HCEC 1CT (cell line): ENCODE measurements around the gene GSK3B.

Experiments used
- DNase-seq: peaks from one replicate; pipeline ENCODE4 v3.0.0-alpha.2; 2017

GSK3B gene

GRCh38 chr3:120093911-120094775 is at the start of gene GSK3B:
TSS of gene GSK3B (minus strand) at chr3:120094447. CDS start at chr3:120093434, 1,013 bp downstream.
- no peak for DNase-seq

GRCh38 chr3:120143676-120144075 is 49.4 kb upstream of the GSK3B start:
- no peak for DNase-seq

- DNase-seq: no peak
Measured at GRCh38 chr3:120142236-120142635, 48.0 kb upstream of the GSK3B start.

GRCh38 chr3:120140098-120140742 is 46.0 kb upstream of the GSK3B start:
- DNase-seq: no peak

- no peak for DNase-seq
Measured at GRCh38 chr3:120139140-120139539, 44.9 kb upstream of the GSK3B start.

- DNase-seq: no peak
Measured at GRCh38 chr3:120137548-120137947, 43.3 kb upstream of the GSK3B start.

- DNase-seq: no peak
Measured at GRCh38 chr3:120130656-120131055, 36.4 kb upstream of the GSK3B start.

- DNase-seq: peak; percentile 51
Measured at GRCh38 chr3:120129718-120130513, 35.7 kb upstream of the GSK3B start.

- DNase-seq: no peak
Measured at GRCh38 chr3:120129051-120129450, 34.8 kb upstream of the GSK3B start.

GRCh38 chr3:120125992-120126391 is 31.7 kb upstream of the GSK3B start:
- DNase-seq: no peak

GRCh38 chr3:120119846-120120510 is 25.7 kb upstream of the GSK3B start:
- DNase-seq: no peak

GRCh38 chr3:120114981-120115380 is 20.7 kb upstream of the GSK3B start:
- DNase-seq: peak; percentile 41

GRCh38 chr3:120114376-120114775 is 20.1 kb upstream of the GSK3B start:
- DNase-seq: no peak

GRCh38 chr3:120113128-120114116 is 19.2 kb upstream of the GSK3B start:
- DNase-seq: peak; percentile 96

GRCh38 chr3:120111898-120112297 is 17.7 kb upstream of the GSK3B start:
- DNase-seq: no peak

GRCh38 chr3:120103276-120103675 is 9.0 kb upstream of the GSK3B start:
- DNase-seq: no peak

GRCh38 chr3:120102674-120103073 is 8.4 kb upstream of the GSK3B start:
- no peak for DNase-seq

GRCh38 chr3:120102232-120102631 is 8.0 kb upstream of the GSK3B start:
- DNase-seq: no peak

- DNase-seq: no peak
Measured at GRCh38 chr3:120101624-120102023, 7.4 kb upstream of the GSK3B start.

- no peak for DNase-seq
Measured at GRCh38 chr3:120100711-120101110, 6.5 kb upstream of the GSK3B start.

GRCh38 chr3:120098710-120099109 is 4.5 kb upstream of the GSK3B start:
- no peak for DNase-seq

GRCh38 chr3:120095979-120096426 is 1.8 kb upstream of the GSK3B start:
- peak; percentile 5 for DNase-seq
